ENCODE results near the gene C12orf57. TPM values are rescaled to one million over a fixed set of nuclear protein-coding genes. Genes with fewer than 3 reads are reported as not detected.

The C12orf57 gene
- total and polyA plus RNA-seq, 10 of the 15 experiments (the other 5 are each of a cell fraction or from before 2014, with no cell fraction given) = 64.5 to 377 (median 211) TPM

DNA sequence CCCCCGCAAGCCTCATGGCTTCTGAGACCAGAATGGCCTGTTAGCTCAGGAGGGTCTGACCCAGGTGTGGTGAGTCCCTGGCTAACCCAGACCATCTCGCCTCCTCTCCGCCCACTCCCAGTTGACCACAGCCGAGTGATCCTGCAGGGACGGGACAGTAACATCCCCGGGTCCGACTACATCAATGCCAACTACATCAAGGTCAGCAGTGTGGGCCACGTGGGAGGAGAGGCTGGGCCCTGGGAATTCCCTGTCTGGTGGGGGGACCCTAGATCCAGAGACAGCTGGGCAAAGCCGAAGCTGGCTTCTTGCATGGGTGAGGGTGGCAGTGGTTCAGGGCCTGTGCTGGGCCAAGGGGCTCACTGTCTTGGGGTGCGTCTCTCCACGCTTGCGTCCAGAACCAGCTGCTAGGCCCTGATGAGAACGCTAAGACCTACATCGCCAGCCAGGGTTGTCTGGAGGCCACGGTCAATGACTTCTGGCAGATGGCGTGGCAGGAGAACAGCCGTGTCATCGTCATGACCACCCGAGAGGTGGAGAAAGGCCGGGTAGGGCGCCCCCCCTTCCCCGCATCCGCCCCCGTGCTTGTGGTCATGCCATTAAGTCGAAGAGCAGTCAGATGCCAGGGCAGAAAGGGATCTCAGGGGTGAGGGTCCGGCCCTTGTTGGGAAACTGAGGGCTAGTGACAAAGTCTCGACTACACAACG is 12.4 kb downstream of the C12orf57 start (continued):
- TF ChIP-seq, protein P1, sequence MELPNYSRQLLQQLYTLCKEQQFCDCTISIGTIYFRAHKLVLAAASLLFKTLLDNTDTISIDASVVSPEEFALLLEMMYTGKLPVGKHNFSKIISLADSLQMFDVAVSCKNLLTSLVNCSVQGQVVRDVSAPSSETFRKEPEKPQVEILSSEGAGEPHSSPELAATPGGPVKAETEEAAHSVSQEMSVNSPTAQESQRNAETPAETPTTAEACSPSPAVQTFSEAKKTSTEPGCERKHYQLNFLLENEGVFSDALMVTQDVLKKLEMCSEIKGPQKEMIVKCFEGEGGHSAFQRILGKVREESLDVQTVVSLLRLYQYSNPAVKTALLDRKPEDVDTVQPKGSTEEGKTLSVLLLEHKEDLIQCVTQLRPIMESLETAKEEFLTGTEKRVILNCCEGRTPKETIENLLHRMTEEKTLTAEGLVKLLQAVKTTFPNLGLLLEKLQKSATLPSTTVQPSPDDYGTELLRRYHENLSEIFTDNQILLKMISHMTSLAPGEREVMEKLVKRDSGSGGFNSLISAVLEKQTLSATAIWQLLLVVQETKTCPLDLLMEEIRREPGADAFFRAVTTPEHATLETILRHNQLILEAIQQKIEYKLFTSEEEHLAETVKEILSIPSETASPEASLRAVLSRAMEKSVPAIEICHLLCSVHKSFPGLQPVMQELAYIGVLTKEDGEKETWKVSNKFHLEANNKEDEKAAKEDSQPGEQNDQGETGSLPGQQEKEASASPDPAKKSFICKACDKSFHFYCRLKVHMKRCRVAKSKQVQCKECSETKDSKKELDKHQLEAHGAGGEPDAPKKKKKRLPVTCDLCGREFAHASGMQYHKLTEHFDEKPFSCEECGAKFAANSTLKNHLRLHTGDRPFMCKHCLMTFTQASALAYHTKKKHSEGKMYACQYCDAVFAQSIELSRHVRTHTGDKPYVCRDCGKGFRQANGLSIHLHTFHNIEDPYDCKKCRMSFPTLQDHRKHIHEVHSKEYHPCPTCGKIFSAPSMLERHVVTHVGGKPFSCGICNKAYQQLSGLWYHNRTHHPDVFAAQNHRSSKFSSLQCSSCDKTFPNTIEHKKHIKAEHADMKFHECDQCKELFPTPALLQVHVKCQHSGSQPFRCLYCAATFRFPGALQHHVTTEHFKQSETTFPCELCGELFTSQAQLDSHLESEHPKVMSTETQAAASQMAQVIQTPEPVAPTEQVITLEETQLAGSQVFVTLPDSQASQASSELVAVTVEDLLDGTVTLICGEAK (IDR thresholded peaks at IDR 0.05; ENCODE audit: borderline replicate concordance) = no peak
- TF ChIP-seq RAD51 (IDR thresholded peaks at IDR 0.05) = no peak
- TF ChIP-seq SMARCA5 (IDR thresholded peaks at IDR 0.05) = no peak
- no peak for TF ChIP-seq EZH2 (IDR thresholded peaks at IDR 0.05; ENCODE audit: borderline replicate concordance, control insufficient read depth, low read depth, low read length)
- TF ChIP-seq ZBTB4 (CRISPR knock-in tag; IDR thresholded peaks at IDR 0.05) = no peak
- no peak for TF ChIP-seq IKZF2 (IDR thresholded peaks at IDR 0.05)
- TF ChIP-seq ZNF592 (IDR thresholded peaks at IDR 0.05) = no peak
- TF ChIP-seq GATAD2B (conservative IDR thresholded peaks at IDR 0.05; ENCODE audit: low read depth) = peak; percentile 69; the same call in 1 of the 2 replicates
- TF ChIP-seq POLR2AphosphoS5 (IDR thresholded peaks at IDR 0.05; ENCODE audit: low read length) = peak; percentile 35; the same call in 1 of the 2 replicates
- TF ChIP-seq, protein P2, sequence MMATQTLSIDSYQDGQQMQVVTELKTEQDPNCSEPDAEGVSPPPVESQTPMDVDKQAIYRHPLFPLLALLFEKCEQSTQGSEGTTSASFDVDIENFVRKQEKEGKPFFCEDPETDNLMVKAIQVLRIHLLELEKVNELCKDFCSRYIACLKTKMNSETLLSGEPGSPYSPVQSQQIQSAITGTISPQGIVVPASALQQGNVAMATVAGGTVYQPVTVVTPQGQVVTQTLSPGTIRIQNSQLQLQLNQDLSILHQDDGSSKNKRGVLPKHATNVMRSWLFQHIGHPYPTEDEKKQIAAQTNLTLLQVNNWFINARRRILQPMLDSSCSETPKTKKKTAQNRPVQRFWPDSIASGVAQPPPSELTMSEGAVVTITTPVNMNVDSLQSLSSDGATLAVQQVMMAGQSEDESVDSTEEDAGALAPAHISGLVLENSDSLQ (IDR thresholded peaks at IDR 0.05) = no peak
- TF ChIP-seq, protein P3, sequence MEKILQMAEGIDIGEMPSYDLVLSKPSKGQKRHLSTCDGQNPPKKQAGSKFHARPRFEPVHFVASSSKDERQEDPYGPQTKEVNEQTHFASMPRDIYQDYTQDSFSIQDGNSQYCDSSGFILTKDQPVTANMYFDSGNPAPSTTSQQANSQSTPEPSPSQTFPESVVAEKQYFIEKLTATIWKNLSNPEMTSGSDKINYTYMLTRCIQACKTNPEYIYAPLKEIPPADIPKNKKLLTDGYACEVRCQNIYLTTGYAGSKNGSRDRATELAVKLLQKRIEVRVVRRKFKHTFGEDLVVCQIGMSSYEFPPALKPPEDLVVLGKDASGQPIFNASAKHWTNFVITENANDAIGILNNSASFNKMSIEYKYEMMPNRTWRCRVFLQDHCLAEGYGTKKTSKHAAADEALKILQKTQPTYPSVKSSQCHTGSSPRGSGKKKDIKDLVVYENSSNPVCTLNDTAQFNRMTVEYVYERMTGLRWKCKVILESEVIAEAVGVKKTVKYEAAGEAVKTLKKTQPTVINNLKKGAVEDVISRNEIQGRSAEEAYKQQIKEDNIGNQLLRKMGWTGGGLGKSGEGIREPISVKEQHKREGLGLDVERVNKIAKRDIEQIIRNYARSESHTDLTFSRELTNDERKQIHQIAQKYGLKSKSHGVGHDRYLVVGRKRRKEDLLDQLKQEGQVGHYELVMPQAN (conservative IDR thresholded peaks at IDR 0.05) = 0 out of 2 replicates have a peak, but pooled peaks have one; percentile 50
- no peak for TF ChIP-seq ZNF622 (IDR thresholded peaks at IDR 0.05)
- no peak for TF ChIP-seq SRF (IDR thresholded peaks at IDR 0.05; ENCODE audit: low read depth in 2 of 2, low read length in 2 of 2)
- TF ChIP-seq TARDBP (IDR thresholded peaks at IDR 0.05; ENCODE audit: borderline replicate concordance) = no peak

Measured in GM12878 (cell line).